GM12864 (cell line): ENCODE data around the gene SLC22A1.

Experiments
- DNase-seq: peaks from one replicate; pipeline ENCODE4 v3.0.0-alpha.2; 2011; ENCODE audit warnings: low read depth
- H3K4me3 ChIP-seq: 2 replicates; pipeline ENCODE4 v1.5.1; 2011; ENCODE audit warnings: mild to moderate bottlenecking, low read depth, low read length, control low read depth
- CTCF ChIP-seq: IDR thresholded peaks from 2 replicates; pipeline ENCODE4 v1.5.1; 2011; ENCODE audit warnings: low read depth, mild to moderate bottlenecking, moderate library complexity, low read length, control low read depth, inconsistent platforms; ENCODE audit errors: missing control alignments

The SLC22A1 gene

GRCh38 chr6:160121558-160121957 lies at the start of gene SLC22A1:
TSS of gene SLC22A1 (plus strand) at chr6:160121815. CDS start at chr6:160121936, 121 bp downstream.
- DNase-seq: no peak
- no peak within 1 kb of the TSS for H3K4me3 ChIP-seq
- no peak for TF ChIP-seq CTCF

- no peak for TF ChIP-seq CTCF
- no peak for DNase-seq
- H3K4me3 ChIP-seq: no peak overlapping the region
These were observed 48.3 kb upstream of the SLC22A1 start for GRCh38 chr6:160073272-160073671.

- no peak overlapping the region for H3K4me3 ChIP-seq
- TF ChIP-seq CTCF: no peak
- no peak for DNase-seq
These were observed 45.6 kb upstream of the SLC22A1 start for GRCh38 chr6:160076009-160076408.

GRCh38 chr6:160077024-160077423 lies 44.6 kb upstream of the SLC22A1 start:
- no peak for TF ChIP-seq CTCF
- H3K4me3 ChIP-seq: no peak overlapping the region
- DNase-seq: no peak

- H3K4me3 ChIP-seq: no peak overlapping the region
- DNase-seq: no peak
- no peak for TF ChIP-seq CTCF
These were observed 44.1 kb upstream of the SLC22A1 start for GRCh38 chr6:160077526-160077925.

GRCh38 chr6:160078883-160079685 lies 42.5 kb upstream of the SLC22A1 start:
- H3K4me3 ChIP-seq: no peak overlapping the region
- TF ChIP-seq CTCF: no peak
- DNase-seq: no peak

- DNase-seq: no peak
- H3K4me3 ChIP-seq: no peak overlapping the region
- TF ChIP-seq CTCF: no peak
These were observed 42.0 kb upstream of the SLC22A1 start for GRCh38 chr6:160079686-160080043.
